Activated CD4-positive, alpha-beta T cell treated with anti-CD3 and anti-CD28 coated beads, Interleukin-2, amount 10 ng/mL, durations not matched to agents 24 days and 14 days (primary cell): ENCODE measurements around the gene RTCA. TPM values are rescaled to one million over a fixed set of nuclear protein-coding genes. Genes with fewer than 3 reads are reported as not detected.

Experiments
- DNase-seq: peaks from one replicate; pipeline ENCODE4 v3.0.0; 2022
- H3K27ac Mint-ChIP-seq: one replicate; pipeline ENCODE4 v1.8.0; 2022; ENCODE audit warnings: mild to moderate bottlenecking, mixed read lengths
- H3K27me3 Mint-ChIP-seq: one replicate; pipeline ENCODE4 v1.8.0; 2022; ENCODE audit warnings: mixed read lengths
- H3K36me3 Mint-ChIP-seq: one replicate; pipeline ENCODE4 v1.8.0; 2022; ENCODE audit warnings: low read depth, mild to moderate bottlenecking, mixed read lengths
- H3K4me1 Mint-ChIP-seq: one replicate; pipeline ENCODE4 v1.8.0; 2021; ENCODE audit warnings: mixed read lengths
- H3K4me3 Mint-ChIP-seq: one replicate; pipeline ENCODE4 v1.8.0; 2022; ENCODE audit warnings: mild to moderate bottlenecking, moderate library complexity, mixed read lengths
- H3K9me3 Mint-ChIP-seq: one replicate; pipeline ENCODE4 v1.8.0; 2021; ENCODE audit warnings: mixed read lengths
- intact Hi-C: fragments of 100-400 bp; cut with micrococcal nuclease; formaldehyde crosslinking; loops from one replicate; pipeline ENCODE4 v1.15.1; 2023
- total RNA-seq: library from RNA; stranded (reverse); gene quantifications from 2 replicates; pipeline ENCODE4 v1.2.3, GENCODE V29; 2022

Gene RTCA
- total RNA-seq, 1 donor from 2014 or later: 49.1 TPM

GRCh38 chr1:100304227-100304626 is 38.2 kb downstream of the RTCA start:
- H3K9me3 Mint-ChIP-seq: peaks cover 6% of the 10 kb centered on the region
- no peak overlapping the region for H3K27ac Mint-ChIP-seq
- intact Hi-C loops: no loop called here
- H3K4me3 Mint-ChIP-seq: no peak overlapping the region
- H3K27me3 Mint-ChIP-seq: no peaks in the 10 kb centered on the region
- H3K36me3 Mint-ChIP-seq: no peaks in the 10 kb centered on the region
- no peak for DNase-seq
- H3K4me1 Mint-ChIP-seq: peaks cover 14% of the 10 kb centered on the region

GRCh38 chr1:100304921-100305320 is 38.9 kb downstream of the RTCA start:
- Mint-ChIP-seq H3K36me3 (peaks cover 2% of the 10 kb centered on the region), H3K9me3 (peaks cover 6% of the 10 kb centered on the region), H3K27ac (no peak overlapping the region), H3K4me3 (no peak overlapping the region), H3K27me3 (no peaks in the 10 kb centered on the region), H3K4me1 (peaks cover 11% of the 10 kb centered on the region)
- intact Hi-C loops: no loop called here
- no peak for DNase-seq

GRCh38 chr1:100305954-100306353 is 39.9 kb downstream of the RTCA start:
- Mint-ChIP-seq H3K27ac (no peak overlapping the region), H3K36me3 (peaks cover 2% of the 10 kb centered on the region)
- intact Hi-C loops: no loop called here

GRCh38 chr1:100306735-100307313 is 40.8 kb downstream of the RTCA start:
- peak overlapping the region; percentile 60 for H3K27ac Mint-ChIP-seq
- intact Hi-C loops: no loop called here
- peaks cover 11% of the 10 kb centered on the region for H3K4me1 Mint-ChIP-seq
- H3K27me3 Mint-ChIP-seq: no peaks in the 10 kb centered on the region
- H3K36me3 Mint-ChIP-seq: peaks cover 2% of the 10 kb centered on the region
- DNase-seq: no peak
- no peak overlapping the region for H3K4me3 Mint-ChIP-seq
- peaks cover 6% of the 10 kb centered on the region for H3K9me3 Mint-ChIP-seq

More at GRCh38 chr1:100305954-100306353, 39.9 kb downstream of the RTCA start:
- no peak for DNase-seq
- Mint-ChIP-seq H3K9me3 (peaks cover 6% of the 10 kb centered on the region), H3K27me3 (no peaks in the 10 kb centered on the region), H3K4me1 (peaks cover 11% of the 10 kb centered on the region), H3K4me3 (no peak overlapping the region)

GRCh38 chr1:100308777-100309176 is 42.8 kb downstream of the RTCA start:
- peaks cover 11% of the 10 kb centered on the region for H3K4me1 Mint-ChIP-seq
- peaks cover 4% of the 10 kb centered on the region for H3K27me3 Mint-ChIP-seq
- intact Hi-C loops: no loop called here
- H3K27ac Mint-ChIP-seq: no peak overlapping the region
- H3K9me3 Mint-ChIP-seq: no peaks in the 10 kb centered on the region
- H3K36me3 Mint-ChIP-seq: peaks cover 2% of the 10 kb centered on the region
- H3K4me3 Mint-ChIP-seq: no peak overlapping the region
- DNase-seq: no peak

- Mint-ChIP-seq H3K27me3 (peaks cover 8% of the 10 kb centered on the region), H3K4me1 (peaks cover 11% of the 10 kb centered on the region), H3K27ac (no peak overlapping the region), H3K36me3 (peaks cover 2% of the 10 kb centered on the region), H3K9me3 (no peaks in the 10 kb centered on the region), H3K4me3 (no peak overlapping the region)
- no peak for DNase-seq
- intact Hi-C loops: no loop called here
Measured at GRCh38 chr1:100309863-100310262, 43.8 kb downstream of the RTCA start.

GRCh38 chr1:100313382-100313781 is 47.4 kb downstream of the RTCA start:
- peaks cover 2% of the 10 kb centered on the region for H3K36me3 Mint-ChIP-seq
- peaks cover 11% of the 10 kb centered on the region for H3K9me3 Mint-ChIP-seq
- no peak overlapping the region for H3K27ac Mint-ChIP-seq
- no peak for DNase-seq
- H3K27me3 Mint-ChIP-seq: peaks cover 8% of the 10 kb centered on the region
- H3K4me1 Mint-ChIP-seq: no peaks in the 10 kb centered on the region
- intact Hi-C loops: no loop called here
- no peak overlapping the region for H3K4me3 Mint-ChIP-seq

- DNase-seq: no peak
- Mint-ChIP-seq H3K4me1 (no peaks in the 10 kb centered on the region), H3K27me3 (peaks cover 8% of the 10 kb centered on the region), H3K4me3 (no peak overlapping the region), H3K27ac (no peak overlapping the region), H3K36me3 (peaks cover 3% of the 10 kb centered on the region), H3K9me3 (peaks cover 19% of the 10 kb centered on the region)
- intact Hi-C loops: no loop called here
Measured at GRCh38 chr1:100316622-100317021, 50.6 kb downstream of the RTCA start.

GRCh38 chr1:100320311-100321099 is 54.5 kb downstream of the RTCA start:
- Mint-ChIP-seq H3K27me3 (no peaks in the 10 kb centered on the region), H3K4me3 (no peak overlapping the region), H3K4me1 (peaks cover 5% of the 10 kb centered on the region), H3K36me3 (peaks cover 3% of the 10 kb centered on the region), H3K27ac (no peak overlapping the region), H3K9me3 (peaks cover 16% of the 10 kb centered on the region)
- no peak for DNase-seq
- intact Hi-C loops: no loop called here

GRCh38 chr1:100321100-100321493 is 55.1 kb downstream of the RTCA start:
- H3K4me1 Mint-ChIP-seq: peaks cover 5% of the 10 kb centered on the region
- peaks cover 12% of the 10 kb centered on the region for H3K9me3 Mint-ChIP-seq
- peaks cover 3% of the 10 kb centered on the region for H3K36me3 Mint-ChIP-seq
- no peak for DNase-seq
- intact Hi-C loops: no loop called here
- no peaks in the 10 kb centered on the region for H3K27me3 Mint-ChIP-seq
- H3K27ac Mint-ChIP-seq: no peak overlapping the region
- no peak overlapping the region for H3K4me3 Mint-ChIP-seq

- peaks cover 12% of the 10 kb centered on the region for H3K9me3 Mint-ChIP-seq
- no peak overlapping the region for H3K4me3 Mint-ChIP-seq
- no peak overlapping the region for H3K27ac Mint-ChIP-seq
- H3K4me1 Mint-ChIP-seq: peaks cover 5% of the 10 kb centered on the region
- H3K36me3 Mint-ChIP-seq: peaks cover 3% of the 10 kb centered on the region
- DNase-seq: no peak
- intact Hi-C loops: no loop called here
- H3K27me3 Mint-ChIP-seq: peaks cover under 1% of the 10 kb centered on the region
Measured at GRCh38 chr1:100321506-100321905, 55.5 kb downstream of the RTCA start.

GRCh38 chr1:100322436-100323211 is 56.6 kb downstream of the RTCA start:
- no peak for DNase-seq
- peaks cover 3% of the 10 kb centered on the region for H3K36me3 Mint-ChIP-seq
- peaks cover 5% of the 10 kb centered on the region for H3K4me1 Mint-ChIP-seq
- H3K9me3 Mint-ChIP-seq: peaks cover 8% of the 10 kb centered on the region
- H3K4me3 Mint-ChIP-seq: no peak overlapping the region
- intact Hi-C loops: no loop called here
- H3K27me3 Mint-ChIP-seq: peaks cover 2% of the 10 kb centered on the region
- peak overlapping the region; percentile 14 for H3K27ac Mint-ChIP-seq

GRCh38 chr1:100323419-100324106 is 57.5 kb downstream of the RTCA start:
- Mint-ChIP-seq H3K9me3 (peaks cover 8% of the 10 kb centered on the region), H3K27ac (no peak overlapping the region), H3K36me3 (peaks cover 3% of the 10 kb centered on the region), H3K4me3 (no peak overlapping the region), H3K4me1 (peaks cover 5% of the 10 kb centered on the region), H3K27me3 (peaks cover 2% of the 10 kb centered on the region)
- no peak for DNase-seq
- intact Hi-C loops: no loop called here
